ENCODE measurements around the gene MDM2. TPM values are rescaled to one million over a fixed set of nuclear protein-coding genes. Genes with fewer than 3 reads are reported as not detected.

The MDM2 gene
- total RNA-seq, 1 experiment from 2014 or later: 207 TPM

- TF ChIP-seq HMGXB4 (CRISPR knock-in tag; IDR thresholded peaks at IDR 0.05) (no peak), E2F5 (CRISPR knock-in tag; IDR thresholded peaks at IDR 0.05) (no peak), ELF4 (CRISPR knock-in tag; IDR thresholded peaks at IDR 0.05; ENCODE audit: low read depth) (no peak), MXD4 (CRISPR knock-in tag; IDR thresholded peaks at IDR 0.05; ENCODE audit: borderline replicate concordance) (no peak), ZNF512 (CRISPR knock-in tag; IDR thresholded peaks at IDR 0.05; ENCODE audit: borderline replicate concordance) (no peak), IRF2 (CRISPR knock-in tag; IDR thresholded peaks at IDR 0.05; ENCODE audit: borderline replicate concordance, low read depth) (no peak), ZNF121 (CRISPR knock-in tag; IDR thresholded peaks at IDR 0.05) (no peak)
Observed at GRCh38 chr12:68767191-68767590, 40.8 kb upstream of the MDM2 start (continued).

GRCh38 chr12:68768431-68768939 lies 39.5 kb upstream of the MDM2 start:
- Mint-ChIP-seq H3K4me1 (no peaks in the 10 kb centered on the region), H3K27ac (no peak overlapping the region), H3K27me3 (ENCODE audit: low read depth) (no peaks in the 10 kb centered on the region), H3K36me3 (peaks cover 13% of the 10 kb centered on the region), H3K9me3 (no peaks in the 10 kb centered on the region), H3K4me3 (no peak overlapping the region)
- TF ChIP-seq FOXJ3 (CRISPR knock-in tag; IDR thresholded peaks at IDR 0.05; ENCODE audit: borderline replicate concordance) (no peak), RORB (CRISPR knock-in tag; IDR thresholded peaks at IDR 0.05) (no peak), ZNF138 (CRISPR knock-in tag; conservative IDR thresholded peaks at IDR 0.05) (no peak), ELF4 (CRISPR knock-in tag; IDR thresholded peaks at IDR 0.05; ENCODE audit: low read depth) (no peak), ZMAT4 (CRISPR knock-in tag; IDR thresholded peaks at IDR 0.05) (no peak), FOXK1 (CRISPR knock-in tag; IDR thresholded peaks at IDR 0.05) (no peak), CREM (CRISPR knock-in tag; IDR thresholded peaks at IDR 0.05) (no peak), ZNF317 (CRISPR knock-in tag; IDR thresholded peaks at IDR 0.05; ENCODE audit: borderline replicate concordance, low read depth) (no peak), E2F1 (CRISPR knock-in tag; IDR thresholded peaks at IDR 0.05) (no peak), FOXP1 (CRISPR knock-in tag; IDR thresholded peaks at IDR 0.05; ENCODE audit: borderline replicate concordance) (no peak), ZNF232 (CRISPR knock-in tag; IDR thresholded peaks at IDR 0.05) (no peak), SMAD3 (CRISPR knock-in tag; IDR thresholded peaks at IDR 0.05; ENCODE audit: borderline replicate concordance) (no peak), CTCF (IDR thresholded peaks at IDR 0.05) (no peak), TEAD4 (CRISPR knock-in tag; IDR thresholded peaks at IDR 0.05) (no peak), CBFB (CRISPR knock-in tag; IDR thresholded peaks at IDR 0.05; ENCODE audit: low read depth) (no peak), ZNF425 (CRISPR knock-in tag; conservative IDR thresholded peaks at IDR 0.05) (no peak)
- no peak for ATAC-seq
- CTCF ChIA-PET: no interaction called here
- DNase-seq (ENCODE audit: low spot score): no peak
- POLR2A ChIA-PET: no interaction called here
